SK-N-SH (cell line): Measurements from ENCODE around the gene RSRC2.

ENCODE experiments used
- EP300 ChIP-seq, 2 experiments: IDR thresholded peaks; 2 replicates each; pipeline versions ENCODE4 v1.4.0 to v1.6.1; 2012; ENCODE audit warnings: borderline replicate concordance in 1 of 2, low read depth in 1 of 2, low read length in 1 of 2
- RAD21 ChIP-seq: IDR thresholded peaks from 2 replicates; pipeline ENCODE4 v1.6.1; 2012; ENCODE audit warnings: mild to moderate bottlenecking, low read length
- TAF1 ChIP-seq: IDR thresholded peaks from 2 replicates; pipeline ENCODE4 v1.6.1; 2012; ENCODE audit warnings: low read depth, mild to moderate bottlenecking, low read length, moderate library complexity, borderline replicate concordance
- TCF12 ChIP-seq: IDR thresholded peaks from 2 replicates; pipeline ENCODE4 v1.4.0; 2012
- TF ChIP-seq, protein P1 (sequence below): fragments of 200-600 bp; sonication (generic); IDR thresholded peaks from 2 replicates; pipeline ENCODE4 v1.6.1; 2017; ENCODE audit warnings: antibody characterized with exemption, mild to moderate bottlenecking, moderate library complexity
- TF ChIP-seq, protein P2 (sequence below): IDR thresholded peaks from 2 replicates; pipeline ENCODE4 v1.4.0; 2012; ENCODE audit warnings: low read depth, borderline replicate concordance
- TF ChIP-seq, protein P3 (sequence below): IDR thresholded peaks from 2 replicates; pipeline ENCODE4 v1.6.1; 2012; ENCODE audit warnings: mild to moderate bottlenecking, low read depth, low read length, moderate library complexity

DNA sequence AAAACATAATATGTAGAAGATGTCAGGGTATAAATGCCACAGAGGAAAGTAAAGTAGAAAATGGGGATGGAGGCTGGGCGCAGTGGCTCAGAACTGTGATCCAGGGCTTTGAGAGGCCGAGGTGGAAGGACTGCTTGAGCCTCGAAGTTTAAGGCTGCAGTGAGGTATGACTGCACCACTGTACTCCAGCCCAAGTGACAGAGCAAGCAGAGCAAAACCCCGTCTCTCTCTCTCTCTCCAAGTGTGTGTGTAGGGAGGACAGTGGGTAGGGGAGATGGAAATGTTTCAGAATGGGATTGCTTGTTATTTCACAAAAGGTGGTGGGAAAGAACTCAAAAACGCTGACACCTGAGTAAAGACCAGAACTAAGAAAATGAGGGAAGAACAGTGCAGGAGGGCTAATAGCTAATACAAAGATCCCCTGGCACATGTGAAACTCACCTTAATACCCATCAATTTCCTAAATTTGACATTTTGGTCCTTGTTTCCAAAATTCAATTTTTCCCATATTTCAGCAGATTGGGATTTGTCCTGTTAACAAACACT lies 20.3 kb downstream of the RSRC2 start:
- TF ChIP-seq, protein P1, sequence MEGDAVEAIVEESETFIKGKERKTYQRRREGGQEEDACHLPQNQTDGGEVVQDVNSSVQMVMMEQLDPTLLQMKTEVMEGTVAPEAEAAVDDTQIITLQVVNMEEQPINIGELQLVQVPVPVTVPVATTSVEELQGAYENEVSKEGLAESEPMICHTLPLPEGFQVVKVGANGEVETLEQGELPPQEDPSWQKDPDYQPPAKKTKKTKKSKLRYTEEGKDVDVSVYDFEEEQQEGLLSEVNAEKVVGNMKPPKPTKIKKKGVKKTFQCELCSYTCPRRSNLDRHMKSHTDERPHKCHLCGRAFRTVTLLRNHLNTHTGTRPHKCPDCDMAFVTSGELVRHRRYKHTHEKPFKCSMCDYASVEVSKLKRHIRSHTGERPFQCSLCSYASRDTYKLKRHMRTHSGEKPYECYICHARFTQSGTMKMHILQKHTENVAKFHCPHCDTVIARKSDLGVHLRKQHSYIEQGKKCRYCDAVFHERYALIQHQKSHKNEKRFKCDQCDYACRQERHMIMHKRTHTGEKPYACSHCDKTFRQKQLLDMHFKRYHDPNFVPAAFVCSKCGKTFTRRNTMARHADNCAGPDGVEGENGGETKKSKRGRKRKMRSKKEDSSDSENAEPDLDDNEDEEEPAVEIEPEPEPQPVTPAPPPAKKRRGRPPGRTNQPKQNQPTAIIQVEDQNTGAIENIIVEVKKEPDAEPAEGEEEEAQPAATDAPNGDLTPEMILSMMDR, result no peak
- TF ChIP-seq TCF12 (no peak), TAF1 (no peak), EP300 (IDR thresholded peaks at IDR 0.05; ENCODE audit: borderline replicate concordance in 1 of 2, low read depth in 1 of 2, low read length in 1 of 2) (no peak), RAD21 (no peak)
- TF ChIP-seq, protein P2, sequence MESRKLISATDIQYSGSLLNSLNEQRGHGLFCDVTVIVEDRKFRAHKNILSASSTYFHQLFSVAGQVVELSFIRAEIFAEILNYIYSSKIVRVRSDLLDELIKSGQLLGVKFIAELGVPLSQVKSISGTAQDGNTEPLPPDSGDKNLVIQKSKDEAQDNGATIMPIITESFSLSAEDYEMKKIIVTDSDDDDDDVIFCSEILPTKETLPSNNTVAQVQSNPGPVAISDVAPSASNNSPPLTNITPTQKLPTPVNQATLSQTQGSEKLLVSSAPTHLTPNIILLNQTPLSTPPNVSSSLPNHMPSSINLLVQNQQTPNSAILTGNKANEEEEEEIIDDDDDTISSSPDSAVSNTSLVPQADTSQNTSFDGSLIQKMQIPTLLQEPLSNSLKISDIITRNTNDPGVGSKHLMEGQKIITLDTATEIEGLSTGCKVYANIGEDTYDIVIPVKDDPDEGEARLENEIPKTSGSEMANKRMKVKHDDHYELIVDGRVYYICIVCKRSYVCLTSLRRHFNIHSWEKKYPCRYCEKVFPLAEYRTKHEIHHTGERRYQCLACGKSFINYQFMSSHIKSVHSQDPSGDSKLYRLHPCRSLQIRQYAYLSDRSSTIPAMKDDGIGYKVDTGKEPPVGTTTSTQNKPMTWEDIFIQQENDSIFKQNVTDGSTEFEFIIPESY, result no peak
- TF ChIP-seq, protein P3, sequence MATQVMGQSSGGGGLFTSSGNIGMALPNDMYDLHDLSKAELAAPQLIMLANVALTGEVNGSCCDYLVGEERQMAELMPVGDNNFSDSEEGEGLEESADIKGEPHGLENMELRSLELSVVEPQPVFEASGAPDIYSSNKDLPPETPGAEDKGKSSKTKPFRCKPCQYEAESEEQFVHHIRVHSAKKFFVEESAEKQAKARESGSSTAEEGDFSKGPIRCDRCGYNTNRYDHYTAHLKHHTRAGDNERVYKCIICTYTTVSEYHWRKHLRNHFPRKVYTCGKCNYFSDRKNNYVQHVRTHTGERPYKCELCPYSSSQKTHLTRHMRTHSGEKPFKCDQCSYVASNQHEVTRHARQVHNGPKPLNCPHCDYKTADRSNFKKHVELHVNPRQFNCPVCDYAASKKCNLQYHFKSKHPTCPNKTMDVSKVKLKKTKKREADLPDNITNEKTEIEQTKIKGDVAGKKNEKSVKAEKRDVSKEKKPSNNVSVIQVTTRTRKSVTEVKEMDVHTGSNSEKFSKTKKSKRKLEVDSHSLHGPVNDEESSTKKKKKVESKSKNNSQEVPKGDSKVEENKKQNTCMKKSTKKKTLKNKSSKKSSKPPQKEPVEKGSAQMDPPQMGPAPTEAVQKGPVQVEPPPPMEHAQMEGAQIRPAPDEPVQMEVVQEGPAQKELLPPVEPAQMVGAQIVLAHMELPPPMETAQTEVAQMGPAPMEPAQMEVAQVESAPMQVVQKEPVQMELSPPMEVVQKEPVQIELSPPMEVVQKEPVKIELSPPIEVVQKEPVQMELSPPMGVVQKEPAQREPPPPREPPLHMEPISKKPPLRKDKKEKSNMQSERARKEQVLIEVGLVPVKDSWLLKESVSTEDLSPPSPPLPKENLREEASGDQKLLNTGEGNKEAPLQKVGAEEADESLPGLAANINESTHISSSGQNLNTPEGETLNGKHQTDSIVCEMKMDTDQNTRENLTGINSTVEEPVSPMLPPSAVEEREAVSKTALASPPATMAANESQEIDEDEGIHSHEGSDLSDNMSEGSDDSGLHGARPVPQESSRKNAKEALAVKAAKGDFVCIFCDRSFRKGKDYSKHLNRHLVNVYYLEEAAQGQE, result no peak
